GM23248 (cell line): ENCODE data around the gene PIP5K1C. TPM values are rescaled to one million over a fixed set of nuclear protein-coding genes. Genes with fewer than 3 reads are reported as not detected.

Experiments
- DNase-seq: peaks from one replicate; pipeline ENCODE4 v3.0.0-alpha.2; 2015
- H2AFZ ChIP-seq: fragments of 200-600 bp; sonication (generic); 2 replicates; pipeline ENCODE4 v1.6.1; 2016; ENCODE audit warnings: antibody characterized with exemption
- H3F3A ChIP-seq: fragments of 200-600 bp; sonication (generic); 2 replicates; pipeline ENCODE4 v1.6.1; 2016; ENCODE audit warnings: mild to moderate bottlenecking, antibody characterized with exemption, mixed run types; ENCODE audit not compliant: insufficient read depth
- H3K27ac ChIP-seq: fragments of 200-600 bp; sonication (generic); 2 replicates; pipeline ENCODE4 v1.5.1; 2016; ENCODE audit warnings: mild to moderate bottlenecking
- H3K27me3 ChIP-seq: fragments of 200-600 bp; sonication (generic); replicated peaks from 2 replicates; pipeline ENCODE4 v1.6.1; 2016; ENCODE audit warnings: mild to moderate bottlenecking; ENCODE audit not compliant: insufficient read depth
- H3K36me3 ChIP-seq: fragments of 200-600 bp; sonication (generic); 2 replicates; pipeline ENCODE4 v1.6.1; 2016; ENCODE audit warnings: low read depth, mild to moderate bottlenecking
- H3K4me1 ChIP-seq: fragments of 200-600 bp; sonication (generic); 2 replicates; pipeline ENCODE4 v1.6.1; 2016; ENCODE audit warnings: mild to moderate bottlenecking; ENCODE audit not compliant: insufficient read depth
- H3K4me2 ChIP-seq: fragments of 200-600 bp; sonication (generic); one replicate; pipeline ENCODE4 v1.6.1; 2016; ENCODE audit warnings: mild to moderate bottlenecking; ENCODE audit not compliant: unreplicated experiment
- H3K4me3 ChIP-seq: fragments of 200-600 bp; sonication (generic); 2 replicates; pipeline ENCODE4 v1.5.1; 2016; ENCODE audit warnings: mild to moderate bottlenecking
- H3K79me2 ChIP-seq: fragments of 200-600 bp; sonication (generic); 2 replicates; pipeline ENCODE4 v1.6.1; 2016; ENCODE audit warnings: mild to moderate bottlenecking; ENCODE audit not compliant: insufficient read depth
- H3K9ac ChIP-seq: fragments of 200-600 bp; sonication (generic); 2 replicates; pipeline ENCODE4 v1.6.1; 2016; ENCODE audit warnings: mild to moderate bottlenecking
- H3K9me2 ChIP-seq: fragments of 200-600 bp; sonication (generic); 2 replicates; pipeline ENCODE4 v1.6.1; 2016; ENCODE audit warnings: mixed run types, mild to moderate bottlenecking, moderate library complexity; ENCODE audit not compliant: insufficient read depth
- H3K9me3 ChIP-seq: fragments of 200-600 bp; sonication (generic); one replicate; pipeline ENCODE4 v1.6.1; 2017; ENCODE audit warnings: low read depth
- H4K20me1 ChIP-seq: fragments of 200-600 bp; sonication (generic); 2 replicates; pipeline ENCODE4 v1.6.0; 2016; ENCODE audit not compliant: insufficient read depth
- EZH2 ChIP-seq: fragments of 200-600 bp; sonication (generic); IDR thresholded peaks from 2 replicates; pipeline ENCODE4 v1.6.1; 2018; ENCODE audit warnings: antibody characterized with exemption, mild to moderate bottlenecking; ENCODE audit not compliant: insufficient read depth, poor library complexity, severe bottlenecking
- EZH2phosphoT487 ChIP-seq: fragments of 200-600 bp; sonication (generic); IDR thresholded peaks from 2 replicates; pipeline ENCODE4 v1.6.1; 2018; ENCODE audit warnings: antibody characterized with exemption, moderate library complexity, mild to moderate bottlenecking, low read depth; ENCODE audit not compliant: insufficient read depth
- WGBS, 2 experiments: methylation state at CpG; one replicate each; pipeline ENCODE4 v1.1.6; 2015 to 2017; ENCODE audit warnings: low lambda C conversion rate in 2 of 2, low coverage in 1 of 2; ENCODE audit errors: missing lambda C conversion rate in 2 of 2; 5-methylcytosine and 5-hydroxymethylcytosine counted together
- in situ Hi-C: fragments of 300-500 bp; cut with MboI; formaldehyde crosslinking; loops from 2 replicates; pipeline ENCODE4 v1.15.0; 2020
- polyA plus RNA-seq: library from polyadenylated mRNA; unstranded; fragments of >200 nt; fragmentation: Nextera tagmentation; extraction: Ambion mirVana; gene quantifications from 2 replicates; pipeline ENCODE4 v1.2.1, GENCODE V29; 2016
- total RNA-seq: library from RNA; depleted of rRNA; stranded (reverse); fragments of >200 nt; shearing (Covaris generic); gene quantifications from 2 replicates; pipeline ENCODE4 v1.2.3, GENCODE V29; 2014

PIP5K1C gene
- total and polyA plus RNA-seq, 2 experiments from 2014 or later: 31.2 to 34.0 TPM

GRCh38 chr19:3732108-3732507 lies 31.8 kb upstream of the PIP5K1C start:
- Histone ChIP-seq H3K4me1 (no peaks in the 10 kb centered on the region), H2AFZ (no peak overlapping the region), H3K9ac (no peak overlapping the region), H3K79me2 (no peaks in the 10 kb centered on the region), H3K9me3 (no peaks in the 10 kb centered on the region), H3F3A (no peaks in the 10 kb centered on the region), H3K27ac (no peak overlapping the region), H3K36me3 (no peaks in the 10 kb centered on the region), H3K4me3 (no peak overlapping the region), H3K4me2 (no peak overlapping the region), H3K27me3 (no peaks in the 10 kb centered on the region; the same call in 1 of the 2 replicates), H3K9me2 (no peaks in the 10 kb centered on the region), H4K20me1 (no peaks in the 10 kb centered on the region)
- in situ Hi-C loops: no loop called here
- 46 to 50% methylated on average over 1 of the region's 1 CpG for WGBS, 2 experiments
- TF ChIP-seq EZH2 (no peak), EZH2phosphoT487 (no peak)
- no peak for DNase-seq

GRCh38 chr19:3730457-3730958 lies 30.2 kb upstream of the PIP5K1C start:
- Histone ChIP-seq H3K27ac (no peak overlapping the region), H4K20me1 (no peaks in the 10 kb centered on the region), H3K36me3 (no peaks in the 10 kb centered on the region), H3K4me1 (no peaks in the 10 kb centered on the region), H3K79me2 (no peaks in the 10 kb centered on the region), H2AFZ (no peak overlapping the region), H3K27me3 (no peaks in the 10 kb centered on the region; the same call in 1 of the 2 replicates), H3K4me3 (no peak overlapping the region), H3K4me2 (no peak overlapping the region), H3K9me2 (no peaks in the 10 kb centered on the region), H3K9me3 (no peaks in the 10 kb centered on the region), H3K9ac (no peak overlapping the region), H3F3A (no peaks in the 10 kb centered on the region)
- DNase-seq: no peak
- in situ Hi-C loops: no loop called here
- no peak for TF ChIP-seq EZH2
- TF ChIP-seq EZH2phosphoT487: no peak
- WGBS, 2 experiments: 88 to 89% methylated on average over 28 to 32 of the region's 32 CpGs

- in situ Hi-C loops: no loop called here
- H3K27ac ChIP-seq: no peak overlapping the region
These were observed 25.5 kb upstream of the PIP5K1C start for GRCh38 chr19:3725640-3726310.

GRCh38 chr19:3725121-3725520 lies 24.9 kb upstream of the PIP5K1C start:
- no peaks in the 10 kb centered on the region for H3K79me2 ChIP-seq
- no peak for DNase-seq

More at GRCh38 chr19:3725640-3726310, 25.5 kb upstream of the PIP5K1C start:
- H2AFZ ChIP-seq: no peak overlapping the region
- no peaks in the 10 kb centered on the region for H3K4me1 ChIP-seq
- H3K79me2 ChIP-seq: no peaks in the 10 kb centered on the region
- no peaks in the 10 kb centered on the region for H3K9me2 ChIP-seq
- no peaks in the 10 kb centered on the region for H3K9me3 ChIP-seq
- TF ChIP-seq EZH2 (no peak), EZH2phosphoT487 (no peak)
- DNase-seq: no peak
- WGBS, 2 experiments: 28 to 34% methylated on average over 14 of the region's 14 CpGs
- H3K36me3 ChIP-seq: no peaks in the 10 kb centered on the region
- no peaks in the 10 kb centered on the region for H4K20me1 ChIP-seq
- no peak overlapping the region for H3K4me3 ChIP-seq
- no peaks in the 10 kb centered on the region for H3F3A ChIP-seq
- no peak overlapping the region for H3K9ac ChIP-seq
- peaks cover 19% of the 10 kb centered on the region for H3K27me3 ChIP-seq
- H3K4me2 ChIP-seq: no peak overlapping the region

More at GRCh38 chr19:3725121-3725520, 24.9 kb upstream of the PIP5K1C start:
- H3K27ac ChIP-seq: no peak overlapping the region
- no peak overlapping the region for H3K4me2 ChIP-seq
- in situ Hi-C loops: no loop called here
- TF ChIP-seq EZH2phosphoT487 (no peak), EZH2 (no peak)
- H3K36me3 ChIP-seq: no peaks in the 10 kb centered on the region
- H3K4me1 ChIP-seq: no peaks in the 10 kb centered on the region
- H3K9ac ChIP-seq: no peak overlapping the region
- H3F3A ChIP-seq: no peaks in the 10 kb centered on the region
- H3K27me3 ChIP-seq: peaks cover 19% of the 10 kb centered on the region
- H2AFZ ChIP-seq: no peak overlapping the region
- H4K20me1 ChIP-seq: no peaks in the 10 kb centered on the region
- no peaks in the 10 kb centered on the region for H3K9me3 ChIP-seq
- no peak overlapping the region for H3K4me3 ChIP-seq
- H3K9me2 ChIP-seq: no peaks in the 10 kb centered on the region
- WGBS, 2 experiments: 74 to 77% methylated on average over 3 of the region's 3 CpGs
